ENCODE data around the gene PNPLA5. TPM values are rescaled to one million over a fixed set of nuclear protein-coding genes. Genes with fewer than 3 reads are reported as not detected.

Gene PNPLA5
- total RNA-seq, 1 experiment from 2014 or later = not detected

DNA sequence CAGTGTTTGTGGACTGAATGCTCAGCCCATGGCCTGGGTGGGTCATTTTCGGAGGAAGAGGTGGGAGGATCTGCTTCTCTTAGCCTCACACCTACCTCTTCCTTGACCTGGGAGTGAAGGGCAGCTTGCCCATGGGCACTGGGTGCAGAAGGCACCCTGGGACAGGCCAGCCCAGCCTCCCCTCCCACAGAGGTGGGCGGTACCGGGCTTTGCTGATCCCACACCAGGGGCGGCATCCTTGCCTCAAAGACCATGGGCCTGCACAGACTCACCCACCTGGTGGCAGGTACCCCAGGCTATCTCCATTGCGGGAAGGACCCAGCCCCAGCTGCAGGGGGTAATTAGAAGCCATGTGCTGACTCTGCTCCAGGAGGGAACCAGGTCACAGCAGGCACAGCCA is 1.5 kb upstream of the PNPLA5 start:
- Histone ChIP-seq H3K4me3 (no peak overlapping the region), H3K4me1 (replicated peaks) (peaks cover 10% of the 10 kb centered on the region), H3K36me3 (no peaks in the 10 kb centered on the region), H3K9me3 (replicated peaks) (no peaks in the 10 kb centered on the region), H3K27ac (no peak overlapping the region), H3K27me3 (replicated peaks) (peaks cover 46% of the 10 kb centered on the region)
- DNase-seq (ENCODE audit: low read depth in 1 of 2, low spot score in 2 of 2) = no peak

DNA sequence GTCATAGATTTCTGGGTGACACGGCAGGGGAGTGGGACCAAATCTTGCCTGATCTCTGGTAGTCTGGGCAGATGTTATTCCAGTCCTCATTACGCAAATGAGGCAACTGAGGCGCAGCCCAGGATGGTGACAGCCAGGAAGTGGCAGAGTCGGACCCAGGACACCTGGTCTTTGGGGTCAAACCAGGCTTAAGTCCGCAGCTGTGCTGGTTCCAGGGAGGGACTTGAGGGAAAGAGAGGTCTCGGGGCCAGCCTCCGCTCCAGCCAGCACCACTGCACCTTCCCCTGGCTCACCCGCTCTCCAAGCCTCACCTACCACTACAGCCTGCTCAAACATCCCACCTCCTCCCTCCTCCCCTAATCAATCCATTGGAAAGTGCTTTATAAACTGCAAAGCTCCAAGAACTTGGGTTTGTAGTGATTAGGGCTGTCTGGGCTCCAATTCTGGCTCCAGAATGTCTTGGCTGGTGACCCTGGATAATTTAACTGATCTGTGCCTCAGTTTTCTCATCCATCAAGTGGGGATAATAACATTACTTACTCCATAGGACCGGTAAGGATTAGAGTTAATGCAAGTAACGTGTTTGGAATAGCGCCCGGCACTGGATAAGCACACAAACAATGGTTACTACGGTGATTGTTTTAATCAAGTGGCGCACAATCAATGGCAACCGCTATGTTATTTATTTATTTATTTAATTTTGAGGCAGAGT is 526 bp upstream of the PNPLA5 start:
- no peak for DNase-seq (ENCODE audit: low read depth in 1 of 2, low spot score in 2 of 2)
- H3K9me3 ChIP-seq (replicated peaks) = no peaks in the 10 kb centered on the region

DNA sequence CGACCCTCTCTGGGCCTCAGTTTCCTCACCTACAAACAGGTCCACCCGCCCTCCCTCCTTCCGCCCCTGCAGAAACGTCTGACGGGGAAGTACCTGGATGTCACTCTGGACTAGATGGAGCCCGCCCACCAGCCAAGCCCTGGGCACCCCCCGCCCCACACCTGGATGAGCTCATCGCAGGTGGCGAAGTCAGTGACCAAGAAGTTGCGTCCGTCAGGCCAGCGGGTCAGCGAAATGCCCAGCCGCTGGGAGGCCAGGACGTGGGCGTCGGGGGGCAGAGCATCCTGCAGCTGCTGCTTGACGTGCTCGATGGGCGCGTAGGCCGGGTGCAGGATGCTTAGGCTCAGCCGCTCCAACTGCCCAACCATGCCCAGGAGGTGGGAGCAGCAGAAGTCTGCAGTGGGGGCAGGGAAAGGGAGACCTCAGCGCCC is 897 bp downstream of the PNPLA5 start:
- no peaks in the 10 kb centered on the region for H3K9me3 ChIP-seq (replicated peaks)
- H3K36me3 ChIP-seq = no peaks in the 10 kb centered on the region
- H3K27me3 ChIP-seq (replicated peaks) = peaks cover 48% of the 10 kb centered on the region
- DNase-seq (ENCODE audit: low read depth in 1 of 2, low spot score in 2 of 2) = no peak
- H3K27ac ChIP-seq = no peak overlapping the region
- no peaks in the 10 kb centered on the region for H3K4me1 ChIP-seq (replicated peaks)
- no peak overlapping the region for H3K4me3 ChIP-seq

More for the DNA sequence above, 526 bp upstream of the PNPLA5 start:
- no peak overlapping the region for H3K27ac ChIP-seq
- H3K4me1 ChIP-seq (replicated peaks) = peaks cover under 1% of the 10 kb centered on the region
- peaks cover 46% of the 10 kb centered on the region for H3K27me3 ChIP-seq (replicated peaks)
- H3K36me3 ChIP-seq = no peaks in the 10 kb centered on the region
- no peak overlapping the region for H3K4me3 ChIP-seq

DNA sequence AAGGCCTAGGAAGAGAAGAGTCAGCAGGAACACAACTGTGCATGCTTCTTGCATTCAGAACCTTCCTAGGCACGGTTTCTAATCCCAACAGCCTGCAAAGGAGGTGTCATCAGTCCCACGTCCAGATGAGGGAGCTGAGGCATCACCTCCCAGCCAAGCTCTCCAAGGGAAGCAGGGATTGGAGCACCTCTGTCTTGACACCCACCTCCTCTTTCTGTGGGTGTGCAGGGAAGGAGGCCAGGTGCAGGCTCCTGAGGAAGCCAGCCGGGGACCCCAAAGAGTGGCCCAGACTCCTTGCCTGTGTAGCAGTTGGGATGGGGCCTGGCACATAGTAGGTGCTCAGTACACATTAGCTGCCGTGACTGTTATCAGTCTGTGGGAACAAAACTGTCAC is 2.0 kb downstream of the PNPLA5 start:
- peaks cover 47% of the 10 kb centered on the region for H3K27me3 ChIP-seq (replicated peaks)
- no peak for DNase-seq (ENCODE audit: low read depth in 1 of 2, low spot score in 2 of 2)
- H3K9me3 ChIP-seq (replicated peaks) = no peaks in the 10 kb centered on the region

DNA sequence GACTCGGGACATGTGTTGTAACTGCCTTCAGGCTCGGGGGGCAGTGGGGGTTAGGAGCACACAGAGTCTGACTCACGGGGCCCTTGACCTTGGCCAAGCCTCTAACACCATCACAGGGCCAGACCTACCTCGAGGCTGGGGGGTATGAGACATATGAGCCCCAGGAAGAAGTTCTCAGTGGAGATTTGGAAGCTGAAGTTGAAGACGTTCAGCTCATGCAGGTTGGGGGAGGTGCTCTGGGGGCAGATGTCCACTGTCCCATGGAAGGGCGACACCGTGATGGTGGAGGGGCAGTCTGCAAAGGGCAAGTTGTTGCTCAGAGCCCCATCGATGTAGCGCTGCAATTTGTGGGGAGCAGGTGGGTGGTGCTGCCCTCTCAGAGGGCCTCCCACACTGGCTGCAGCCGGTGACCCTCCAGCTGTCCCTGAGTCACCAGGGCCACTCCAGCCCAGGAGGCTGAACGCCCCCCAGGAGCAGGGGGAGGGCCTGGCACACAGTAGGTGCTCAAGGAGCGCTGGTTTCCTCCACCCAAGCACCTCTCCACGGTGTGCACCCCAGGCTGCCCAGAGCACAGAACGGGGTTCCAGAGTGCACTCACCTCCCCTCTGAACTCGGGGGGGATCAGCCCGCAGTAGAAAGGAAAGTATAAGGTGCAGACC is 2.5 kb downstream of the PNPLA5 start:
- Histone ChIP-seq H3K4me1 (replicated peaks) (no peaks in the 10 kb centered on the region), H3K36me3 (no peaks in the 10 kb centered on the region), H3K27me3 (replicated peaks) (peaks cover 45% of the 10 kb centered on the region), H3K9me3 (replicated peaks) (no peaks in the 10 kb centered on the region), H3K27ac (no peak overlapping the region), H3K4me3 (no peak overlapping the region)
- DNase-seq (ENCODE audit: low read depth in 1 of 2, low spot score in 2 of 2) = no peak

More for the DNA sequence above, 2.0 kb downstream of the PNPLA5 start:
- no peak overlapping the region for H3K4me3 ChIP-seq
- no peaks in the 10 kb centered on the region for H3K4me1 ChIP-seq (replicated peaks)
- no peaks in the 10 kb centered on the region for H3K36me3 ChIP-seq
- H3K27ac ChIP-seq = no peak overlapping the region

DNA sequence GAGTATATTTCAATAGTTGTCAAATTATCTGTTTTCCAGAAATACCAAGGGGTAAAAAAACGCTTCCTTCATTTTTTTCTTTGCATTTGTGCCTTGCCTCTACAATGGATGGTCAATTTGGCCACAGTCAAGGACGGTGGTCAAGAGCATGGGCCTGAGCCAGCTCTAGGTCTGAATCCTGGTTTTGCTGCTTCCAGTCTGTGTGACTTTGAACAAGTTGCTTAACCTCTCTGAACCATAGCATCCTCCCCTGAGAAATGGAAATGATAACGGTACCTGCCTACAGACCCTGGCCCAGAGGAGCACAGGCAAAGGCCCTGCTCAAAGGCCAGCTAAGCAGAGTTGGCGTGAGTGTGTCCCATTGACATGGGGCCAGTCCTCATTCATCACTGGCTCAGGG is 3.1 kb downstream of the PNPLA5 start:
- H3K9me3 ChIP-seq (replicated peaks) = no peaks in the 10 kb centered on the region
- H3K4me1 ChIP-seq (replicated peaks) = no peaks in the 10 kb centered on the region
- no peaks in the 10 kb centered on the region for H3K36me3 ChIP-seq
- DNase-seq (ENCODE audit: low read depth in 1 of 2, low spot score in 2 of 2) = no peak
- no peak overlapping the region for H3K4me3 ChIP-seq
- H3K27ac ChIP-seq = no peak overlapping the region
- H3K27me3 ChIP-seq (replicated peaks) = peaks cover 45% of the 10 kb centered on the region

DNA sequence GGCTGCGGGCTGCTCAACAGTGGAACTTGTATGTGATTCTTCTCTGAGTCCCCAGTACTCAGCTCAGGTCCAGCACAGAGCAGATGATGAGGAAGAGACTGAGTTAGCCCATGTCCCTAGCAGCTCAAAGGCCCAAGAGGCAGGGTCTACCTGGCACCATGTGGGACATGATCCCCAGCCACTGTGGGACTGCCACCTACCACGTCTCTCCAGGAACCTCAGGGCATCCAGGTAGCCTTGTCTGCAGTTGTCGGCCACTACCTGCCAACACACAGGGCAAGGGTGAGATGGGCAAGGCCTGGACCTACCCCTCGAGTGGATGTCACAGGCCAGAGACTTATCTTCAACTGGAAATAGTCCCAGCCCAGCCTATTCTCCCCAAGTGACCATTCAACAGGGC is 4.4 kb downstream of the PNPLA5 start:
- no peaks in the 10 kb centered on the region for H3K36me3 ChIP-seq
- no peak for DNase-seq (ENCODE audit: low read depth in 1 of 2, low spot score in 2 of 2)
- no peaks in the 10 kb centered on the region for H3K9me3 ChIP-seq (replicated peaks)
- H3K27ac ChIP-seq = no peak overlapping the region
- H3K27me3 ChIP-seq (replicated peaks) = peaks cover 36% of the 10 kb centered on the region
- H3K4me1 ChIP-seq (replicated peaks) = no peaks in the 10 kb centered on the region
- no peak overlapping the region for H3K4me3 ChIP-seq

DNA sequence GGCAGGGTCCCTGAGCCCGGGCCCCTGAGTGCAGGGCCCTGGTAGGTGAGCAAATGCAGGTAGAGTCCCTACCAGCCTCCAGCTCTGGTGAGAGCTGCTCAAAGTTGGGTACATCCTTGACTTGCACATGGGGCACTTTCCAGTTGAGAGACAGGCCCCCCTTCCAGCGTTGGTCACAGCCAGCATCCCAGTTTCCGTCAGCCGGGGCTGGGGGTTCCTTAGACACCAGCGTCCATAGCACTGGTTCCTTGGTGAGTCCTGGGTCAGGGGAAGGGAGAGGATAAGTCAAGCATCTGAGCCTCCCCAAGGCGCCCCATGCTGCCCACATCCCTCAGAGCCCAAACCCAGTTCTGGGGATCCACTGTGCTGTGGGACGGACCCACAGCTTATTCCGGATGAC is 5.6 kb downstream of the PNPLA5 start:
- Histone ChIP-seq H3K36me3 (no peaks in the 10 kb centered on the region), H3K4me1 (replicated peaks) (no peaks in the 10 kb centered on the region), H3K27me3 (replicated peaks) (peaks cover 24% of the 10 kb centered on the region), H3K4me3 (no peak overlapping the region), H3K27ac (no peak overlapping the region), H3K9me3 (replicated peaks) (no peaks in the 10 kb centered on the region)
- DNase-seq (ENCODE audit: low read depth in 1 of 2, low spot score in 2 of 2) = no peak

DNA sequence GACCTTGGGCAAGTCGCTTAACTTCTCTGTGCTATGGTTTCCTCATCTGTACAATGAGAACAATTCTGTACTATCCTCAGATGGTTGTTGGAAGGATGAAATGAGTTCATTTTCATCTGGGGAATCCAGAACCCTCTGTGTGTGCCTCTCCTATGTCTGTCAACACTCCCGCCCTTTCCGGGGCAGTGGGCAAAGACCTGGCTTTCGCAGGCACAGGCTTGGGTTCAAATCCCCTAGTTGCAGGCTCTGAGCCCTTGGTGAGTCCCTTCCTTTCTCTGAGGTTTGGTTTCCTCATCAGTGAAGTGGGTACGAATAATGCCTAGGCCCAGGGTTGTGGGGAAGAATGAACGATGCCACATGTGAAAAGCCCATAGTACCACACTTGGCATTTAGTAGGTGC is 6.0 kb downstream of the PNPLA5 start:
- DNase-seq (ENCODE audit: low read depth in 1 of 2, low spot score in 2 of 2) = no peak
- peaks cover 20% of the 10 kb centered on the region for H3K27me3 ChIP-seq (replicated peaks)
- H3K4me1 ChIP-seq (replicated peaks) = no peaks in the 10 kb centered on the region
- no peak overlapping the region for H3K27ac ChIP-seq
- H3K4me3 ChIP-seq = no peak overlapping the region
- H3K9me3 ChIP-seq (replicated peaks) = no peaks in the 10 kb centered on the region
- no peaks in the 10 kb centered on the region for H3K36me3 ChIP-seq

DNA sequence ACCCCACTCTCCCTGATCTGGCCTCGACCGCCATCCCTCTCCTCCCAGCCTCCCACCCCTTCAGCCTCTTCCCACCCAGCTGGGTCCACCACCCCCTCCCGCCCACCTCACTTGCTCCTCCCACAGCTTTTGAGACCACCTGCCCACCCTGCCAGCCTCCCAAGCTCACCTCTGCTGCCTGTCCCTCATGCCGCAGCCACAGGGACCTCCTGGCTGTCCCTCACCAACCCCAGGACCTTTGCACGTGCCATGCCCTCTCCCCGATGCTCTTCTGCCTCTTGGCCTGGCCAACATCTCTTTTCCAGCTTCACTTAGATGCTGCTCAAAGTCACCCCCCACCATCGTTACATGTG is 6.5 kb downstream of the PNPLA5 start:
- Histone ChIP-seq H3K27ac (no peak overlapping the region), H3K4me3 (no peak overlapping the region), H3K9me3 (replicated peaks) (no peaks in the 10 kb centered on the region), H3K36me3 (no peaks in the 10 kb centered on the region), H3K4me1 (replicated peaks) (no peaks in the 10 kb centered on the region), H3K27me3 (replicated peaks) (peaks cover 15% of the 10 kb centered on the region)
- no peak for DNase-seq (ENCODE audit: low read depth in 1 of 2, low spot score in 2 of 2)

DNA sequence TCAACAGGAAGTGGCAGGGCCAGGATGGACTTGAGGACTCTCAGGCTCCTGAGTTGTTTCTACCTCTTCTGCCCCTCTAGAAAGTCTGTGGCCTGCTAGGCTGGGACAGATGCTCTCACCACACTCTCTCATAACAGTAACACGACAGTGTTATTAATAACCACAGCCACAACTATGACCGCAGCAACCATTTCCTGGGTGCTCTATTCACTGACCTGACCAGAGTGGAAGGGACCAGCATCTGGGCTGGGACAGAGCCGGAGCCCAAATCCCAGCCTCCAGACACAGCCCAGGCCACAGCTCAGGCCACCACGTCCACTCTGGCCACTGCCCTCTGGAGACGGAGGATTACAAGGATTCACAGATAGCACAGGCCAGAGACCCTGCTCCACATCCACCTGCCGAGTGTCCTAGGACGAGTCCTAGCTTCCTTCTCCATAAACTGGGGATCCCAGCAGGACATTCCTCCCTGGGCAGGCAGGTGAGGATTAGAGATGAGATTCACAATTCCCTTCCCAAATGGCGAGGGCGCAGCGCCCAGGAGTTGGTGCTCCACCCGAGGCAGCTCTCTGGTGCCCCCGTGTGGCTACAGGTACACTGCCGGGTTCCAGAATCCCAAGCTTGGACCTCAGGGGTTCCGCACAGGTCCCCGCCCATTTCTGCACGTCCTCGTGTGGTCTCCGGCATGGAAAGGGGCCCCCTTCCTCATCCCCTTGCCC is 7.1 kb downstream of the PNPLA5 start:
- Histone ChIP-seq H3K27me3 (replicated peaks) (peaks cover 10% of the 10 kb centered on the region), H3K27ac (no peak overlapping the region), H3K4me1 (replicated peaks) (no peaks in the 10 kb centered on the region), H3K36me3 (no peaks in the 10 kb centered on the region), H3K4me3 (no peak overlapping the region), H3K9me3 (replicated peaks) (no peaks in the 10 kb centered on the region)
- DNase-seq (ENCODE audit: low read depth in 1 of 2, low spot score in 2 of 2) = peak; percentile 22 to 72

DNA sequence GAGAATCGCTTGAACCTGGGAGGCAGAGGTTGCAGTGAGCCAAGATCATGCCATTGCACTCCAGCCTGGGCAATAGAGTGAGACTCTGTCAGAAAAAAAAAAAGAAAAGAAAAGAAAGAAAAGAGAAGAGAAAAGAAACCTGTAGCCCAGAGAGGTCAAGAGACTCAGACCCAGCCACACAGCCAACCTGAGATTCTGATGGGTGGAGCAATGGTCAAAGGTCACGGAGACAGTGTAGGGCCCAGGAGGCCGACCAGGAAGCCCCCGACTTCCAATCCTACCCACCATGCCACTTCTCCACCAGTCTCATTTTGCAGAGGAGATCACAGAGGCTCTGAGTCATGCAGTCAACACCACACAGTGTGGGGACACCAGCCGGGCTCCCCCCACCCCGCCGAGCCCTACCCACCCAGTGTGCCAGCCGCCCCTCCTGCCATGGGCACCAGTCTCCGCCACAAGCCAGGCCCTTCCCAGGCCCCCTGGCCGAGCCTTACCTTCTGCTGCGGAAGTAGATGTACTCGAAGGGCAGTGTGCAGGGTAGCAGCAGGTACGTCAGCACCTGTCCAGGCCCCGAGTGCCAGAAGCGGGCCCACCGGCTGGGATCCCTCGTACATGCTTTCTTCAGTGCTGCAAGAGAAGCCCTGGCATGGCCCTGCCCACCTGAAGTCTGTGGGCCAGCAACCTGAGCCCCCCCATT is 7.9 kb downstream of the PNPLA5 start:
- Histone ChIP-seq H3K27me3 (replicated peaks) (peaks cover 4% of the 10 kb centered on the region; the same call in 1 of the 2 replicates), H3K27ac (no peak overlapping the region), H3K9me3 (replicated peaks) (no peaks in the 10 kb centered on the region), H3K36me3 (no peaks in the 10 kb centered on the region), H3K4me3 (no peak overlapping the region), H3K4me1 (replicated peaks) (no peaks in the 10 kb centered on the region)
- DNase-seq (ENCODE audit: low read depth in 1 of 2, low spot score in 2 of 2) = no peak

DNA sequence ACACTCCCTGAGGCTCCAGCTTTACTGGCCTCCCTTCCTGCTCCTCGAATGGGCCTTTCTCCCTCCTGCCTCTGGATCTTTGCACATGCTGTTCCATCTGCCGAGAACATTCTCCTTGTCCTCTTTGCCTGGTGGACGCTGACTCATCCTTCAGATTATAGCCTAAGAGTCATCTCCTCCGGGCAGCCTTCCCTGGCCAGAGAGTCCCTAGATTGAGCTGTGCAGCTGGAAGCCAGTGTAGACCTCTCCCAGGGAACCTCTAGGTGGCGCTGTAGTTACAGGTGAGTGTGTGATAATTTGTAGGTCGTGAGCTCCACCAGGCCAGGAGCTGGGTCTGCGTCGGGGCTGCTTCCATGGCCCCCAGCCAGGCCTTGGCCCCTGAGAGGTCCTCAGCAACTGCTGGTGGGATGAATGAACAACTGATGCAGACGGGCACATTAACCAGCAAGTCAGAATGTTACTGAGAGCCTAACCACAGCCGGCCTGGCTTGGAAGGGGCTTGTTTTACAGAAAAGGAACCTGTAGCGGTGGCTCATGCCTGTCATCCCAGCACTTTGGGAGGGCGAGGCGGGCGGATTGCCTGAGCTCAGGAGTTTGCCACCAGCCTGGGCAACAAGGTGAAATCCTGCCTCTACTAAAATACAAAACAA is 8.7 kb downstream of the PNPLA5 start:
- Histone ChIP-seq H3K4me3 (no peak overlapping the region), H3K4me1 (replicated peaks) (no peaks in the 10 kb centered on the region), H3K27ac (no peak overlapping the region), H3K36me3 (no peaks in the 10 kb centered on the region), H3K27me3 (replicated peaks) (peaks cover 3% of the 10 kb centered on the region; the same call in 1 of the 2 replicates), H3K9me3 (replicated peaks) (no peaks in the 10 kb centered on the region)
- DNase-seq (ENCODE audit: low read depth in 1 of 2, low spot score in 2 of 2) = peak; percentile 47 to 64
